Activated CD4-positive, alpha-beta T cell treated with anti-CD3 and anti-CD28 coated beads for 1 hour (primary cell): ENCODE results near the gene PRPSAP2.
A peak's percentile ranks its signal among the peaks of the same experiment; 100 is the strongest.
"Not testable (repeated sequence)": the region's sequence is repeated elsewhere in the genome, so short reads cannot be mapped to it uniquely, and the experiment has no call there.

ENCODE experiments used
- DNase-seq: peaks from one replicate; pipeline ENCODE4 v3.0.0-alpha.2; 2020

Gene PRPSAP2

GRCh38 chr17:18857864-18858566 lies at the start of gene PRPSAP2:
Gene PRPSAP2 (plus strand): TSS chr17:18858131. CDS start chr17:18865834, 7,703 bp downstream.
- peak; percentile 90 for DNase-seq

DNA sequence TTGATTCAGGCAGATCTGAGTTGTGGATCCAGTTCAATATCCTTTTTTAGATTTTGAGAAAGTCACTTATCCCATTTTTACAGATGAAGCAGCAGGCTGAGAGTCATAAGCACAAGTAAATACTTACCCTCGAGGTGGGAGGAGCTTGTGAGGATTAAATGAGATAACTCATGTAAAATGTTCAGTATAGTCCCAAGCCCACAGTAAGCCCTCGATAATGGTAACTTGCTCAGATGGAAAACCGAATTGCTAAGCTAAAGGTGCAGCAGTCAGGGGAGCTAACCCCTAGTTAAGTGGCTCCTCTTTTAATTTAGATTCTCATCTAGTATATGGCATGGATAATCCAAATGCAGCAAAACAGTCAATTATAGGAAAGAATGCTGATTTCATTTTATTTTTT lies 42.0 kb upstream of the PRPSAP2 start:
- not testable (repeated sequence) for DNase-seq

- not testable (repeated sequence) for DNase-seq
These were observed 41.2 kb upstream of the PRPSAP2 start for GRCh38 chr17:18816489-18817371.

GRCh38 chr17:18821430-18821829 lies 36.5 kb upstream of the PRPSAP2 start:
- DNase-seq: not testable (repeated sequence)

- DNase-seq: not testable (repeated sequence)
These were observed 30.3 kb upstream of the PRPSAP2 start for GRCh38 chr17:18827613-18828012.

- DNase-seq: no peak
These were observed 9.4 kb upstream of the PRPSAP2 start for GRCh38 chr17:18848501-18848900.

GRCh38 chr17:18850679-18851078 lies 7.3 kb upstream of the PRPSAP2 start:
- no peak for DNase-seq

DNA sequence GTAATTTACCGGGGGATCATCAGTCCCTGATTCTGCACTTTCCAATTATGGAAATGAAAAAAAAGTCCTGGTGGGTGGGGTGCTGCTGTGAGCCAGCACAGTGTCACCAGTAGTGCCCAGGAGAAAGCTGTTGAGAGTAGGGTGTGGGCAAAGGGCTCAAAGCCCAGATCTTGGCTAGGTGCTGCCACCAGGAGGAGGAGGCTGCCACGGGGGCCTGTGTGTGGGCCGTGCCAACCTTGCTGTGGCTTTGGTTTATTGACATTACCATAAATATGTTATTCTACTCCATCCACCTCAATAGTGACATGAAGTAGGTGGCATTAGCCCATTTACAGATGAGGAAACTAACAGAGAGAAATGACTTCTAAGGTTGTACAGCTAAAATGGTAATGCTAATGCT lies 6.7 kb upstream of the PRPSAP2 start:
- DNase-seq: no peak

DNA sequence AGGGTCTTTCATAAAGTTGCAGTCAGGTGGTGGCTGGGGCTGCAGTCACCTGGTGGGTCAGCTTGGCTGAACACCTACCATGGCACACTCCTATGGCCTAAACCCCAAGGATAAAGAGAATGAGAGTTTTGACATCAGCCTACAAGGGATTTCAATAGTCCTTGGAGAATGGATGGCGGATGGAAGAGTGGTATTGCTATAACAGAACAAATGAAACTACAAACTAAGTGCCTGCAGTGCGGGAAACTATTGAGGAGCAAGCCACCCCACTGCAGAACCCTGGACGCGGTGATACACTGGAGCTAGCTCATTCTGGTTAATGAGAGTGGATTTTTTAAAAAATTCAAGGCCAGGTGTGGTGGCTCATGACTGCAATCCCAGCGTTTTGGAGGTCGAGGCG lies 3.0 kb upstream of the PRPSAP2 start:
- no peak for DNase-seq

- peak; percentile 83 for DNase-seq
These were observed 1.9 kb upstream of the PRPSAP2 start for GRCh38 chr17:18855831-18856569.

DNA sequence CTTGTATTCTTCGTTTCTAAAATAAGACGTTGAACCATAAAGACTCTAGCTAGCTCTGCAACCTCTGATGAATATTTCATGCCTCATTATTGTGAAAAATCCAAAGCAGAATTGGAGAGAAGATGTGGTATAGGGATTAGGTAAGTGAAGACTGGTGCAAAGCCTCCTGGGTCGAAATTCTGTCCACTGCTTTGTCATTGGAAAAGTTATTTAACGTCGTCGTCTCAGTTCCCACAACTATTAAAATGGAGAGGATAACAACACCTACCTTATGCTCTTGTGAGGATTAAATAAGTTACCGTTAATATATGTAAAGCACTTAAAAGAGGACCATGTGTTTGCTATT lies 1.4 kb upstream of the PRPSAP2 start:
- no peak for DNase-seq

GRCh38 chr17:18858567-18859245 lies 775 bp downstream of the PRPSAP2 start:
- no peak for DNase-seq

DNA sequence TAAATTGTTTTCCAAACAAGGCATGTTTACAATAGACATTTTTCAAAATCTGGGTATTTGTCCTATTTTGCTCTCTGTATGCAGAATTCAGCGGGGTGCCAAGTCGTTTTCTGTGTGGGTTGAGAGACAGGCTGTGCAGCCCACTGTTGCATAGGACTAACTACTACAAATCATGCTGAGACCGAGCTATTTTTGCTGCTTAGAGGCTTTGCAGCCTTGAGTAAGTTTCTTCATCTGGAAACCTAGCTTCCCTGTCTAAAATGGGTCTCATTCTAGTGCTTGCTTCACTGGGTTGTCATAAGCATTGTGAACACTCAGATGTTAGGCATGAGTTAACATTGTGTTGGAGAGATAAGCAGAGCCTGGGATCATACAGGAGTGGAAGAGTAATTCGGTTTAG lies 1.3 kb downstream of the PRPSAP2 start:
- no peak for DNase-seq

DNA sequence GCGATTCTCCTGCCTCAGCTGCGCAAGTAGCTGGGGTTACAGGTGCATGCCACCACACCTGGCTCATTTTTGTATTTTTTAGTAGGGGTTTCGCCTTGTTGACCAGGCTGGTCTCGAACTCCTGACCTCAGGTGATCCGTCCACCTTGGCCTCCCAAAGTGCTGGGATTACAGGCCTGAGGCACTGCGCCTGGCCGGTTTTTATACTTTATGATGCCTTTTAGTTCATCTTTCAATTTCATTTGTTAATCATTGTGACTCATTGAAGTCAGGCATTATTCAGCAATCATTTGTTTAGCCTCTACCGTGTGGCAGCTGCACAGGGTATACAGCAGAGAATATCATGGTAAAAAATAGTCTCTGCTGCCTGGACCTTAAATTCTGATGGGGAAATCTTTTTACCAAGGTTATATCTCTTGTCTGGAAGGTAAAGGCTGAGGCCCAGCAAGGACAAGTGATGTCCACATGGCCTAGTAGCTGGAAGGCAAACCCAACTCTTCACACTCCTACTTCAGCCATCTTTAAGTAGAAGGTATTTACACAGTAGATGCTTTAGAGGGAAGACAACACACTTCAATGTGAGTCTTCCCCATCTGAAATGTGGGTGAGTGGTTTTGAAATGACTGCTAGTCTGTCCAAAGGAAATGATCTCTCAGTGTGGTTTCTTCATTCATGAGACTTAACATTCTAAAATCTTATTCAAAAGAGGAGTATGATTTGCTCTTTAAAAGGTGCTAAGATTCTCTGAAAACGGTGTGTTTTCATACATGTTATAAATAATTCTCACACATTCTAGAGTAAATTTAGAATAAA lies 2.4 kb downstream of the PRPSAP2 start:
- no peak for DNase-seq

GRCh38 chr17:18862011-18862410 lies 4.1 kb downstream of the PRPSAP2 start:
- no peak for DNase-seq

- not testable (repeated sequence) for DNase-seq
These were observed 7.1 kb downstream of the PRPSAP2 start for GRCh38 chr17:18864996-18865395.

DNA sequence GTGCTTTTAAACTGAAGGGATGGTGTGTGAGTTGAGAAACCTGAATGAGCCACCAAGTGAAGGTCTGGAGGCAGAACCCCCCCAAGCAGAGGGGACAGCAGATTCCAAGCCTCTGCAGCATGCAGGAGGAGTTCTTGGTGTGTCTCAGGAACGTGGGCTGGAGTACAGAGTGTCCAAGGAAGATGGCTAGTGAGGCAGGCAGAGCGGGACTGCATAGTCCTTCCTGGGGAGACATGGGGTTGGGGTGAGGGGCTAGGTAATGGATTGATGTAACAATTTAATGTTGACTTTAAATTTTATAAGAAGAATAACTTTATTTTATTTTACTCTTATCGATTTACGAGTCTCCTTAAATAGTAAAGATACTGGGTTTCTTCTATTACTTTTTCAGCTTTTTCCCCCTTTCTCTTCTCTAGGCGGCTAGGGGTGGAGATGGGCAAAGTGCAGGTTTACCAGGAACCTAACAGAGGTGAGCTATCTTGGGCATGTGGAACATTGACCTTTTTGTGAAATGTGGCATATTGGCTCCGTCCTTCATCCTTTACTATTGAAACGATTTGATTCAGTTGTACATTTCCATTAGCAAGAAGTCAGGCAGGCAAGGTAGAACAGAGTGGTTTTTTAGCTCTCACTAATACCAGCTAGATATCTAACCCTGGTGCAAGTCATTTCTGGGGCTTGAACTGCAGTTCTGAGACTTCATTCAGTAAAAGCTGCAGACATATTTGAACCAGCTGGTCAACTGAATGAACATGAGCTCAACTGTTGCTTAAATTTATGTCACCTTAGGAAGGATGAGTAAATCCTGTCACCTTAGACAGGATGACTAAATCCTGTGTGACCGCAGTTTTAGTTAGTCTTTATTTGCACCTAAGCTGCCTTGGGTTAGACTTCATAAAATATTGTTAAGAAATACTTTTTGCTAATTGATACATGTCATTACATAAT lies 9.2 kb downstream of the PRPSAP2 start:
- no peak for DNase-seq

GRCh38 chr17:18877104-18877645 lies 19.2 kb downstream of the PRPSAP2 start:
- no peak for DNase-seq

GRCh38 chr17:18888766-18889290 lies 30.9 kb downstream of the PRPSAP2 start:
- DNase-seq: no peak

- DNase-seq: no peak
These were observed 31.7 kb downstream of the PRPSAP2 start for GRCh38 chr17:18889658-18890057.
